Left renal cortex interstitium (tissue), 4 donors: ENCODE results near the gene PKP3. TPM values are rescaled to one million over a fixed set of nuclear protein-coding genes. Genes with fewer than 3 reads are reported as not detected.
"Not testable (repeated sequence)": the region's sequence is repeated elsewhere in the genome, so short reads cannot be mapped to it uniquely, and the experiment has no call there.

Experiments used
- DNase-seq, 4 donors: peaks; one replicate each; pipeline ENCODE4 v3.0.0-alpha.2; 2013; ENCODE audit warnings: low read depth in 4 of 4, low spot score in 2 of 4, missing footprints in 1 of 4
- polyA plus RNA-seq, 4 donors: library from polyadenylated mRNA; unstranded; fragments of 120-200 nt; gene quantifications; one replicate each; pipeline ENCODE4 v1.2.1, GENCODE V29; 2013; ENCODE audit not compliant: insufficient read length in 4 of 4

PKP3 gene
- polyA plus RNA-seq, 4 donors, result 4.0 to 8.4 (median 7.2) TPM

GRCh38 chr11:394858-395655 is 1.0 kb downstream of the PKP3 start:
- DNase-seq, result no peak

GRCh38 chr11:395866-396265 is 1.9 kb downstream of the PKP3 start:
- DNase-seq, result no peak

DNA sequence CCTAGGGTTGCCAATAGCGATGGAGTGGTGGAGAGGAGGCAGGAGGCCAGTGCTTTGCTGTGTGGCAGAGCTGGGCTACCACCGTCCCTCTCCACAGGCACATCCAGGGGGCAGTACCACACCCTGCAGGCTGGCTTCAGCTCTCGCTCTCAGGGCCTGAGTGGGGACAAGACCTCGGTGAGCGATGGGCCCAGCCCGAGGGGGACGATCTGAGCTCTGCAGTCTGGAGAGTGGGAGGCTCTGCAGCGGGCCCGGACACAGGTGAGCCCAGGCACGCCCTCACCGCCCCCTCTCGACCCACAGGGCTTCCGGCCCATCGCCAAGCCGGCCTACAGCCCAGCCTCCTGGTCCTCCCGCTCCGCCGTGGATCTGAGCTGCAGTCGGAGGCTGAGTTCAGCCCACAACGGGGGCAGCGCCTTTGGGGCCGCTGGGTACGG is 2.5 kb downstream of the PKP3 start:
- no peak for DNase-seq

- DNase-seq, result no peak
Measured at GRCh38 chr11:396948-397548, 3.0 kb downstream of the PKP3 start.

DNA sequence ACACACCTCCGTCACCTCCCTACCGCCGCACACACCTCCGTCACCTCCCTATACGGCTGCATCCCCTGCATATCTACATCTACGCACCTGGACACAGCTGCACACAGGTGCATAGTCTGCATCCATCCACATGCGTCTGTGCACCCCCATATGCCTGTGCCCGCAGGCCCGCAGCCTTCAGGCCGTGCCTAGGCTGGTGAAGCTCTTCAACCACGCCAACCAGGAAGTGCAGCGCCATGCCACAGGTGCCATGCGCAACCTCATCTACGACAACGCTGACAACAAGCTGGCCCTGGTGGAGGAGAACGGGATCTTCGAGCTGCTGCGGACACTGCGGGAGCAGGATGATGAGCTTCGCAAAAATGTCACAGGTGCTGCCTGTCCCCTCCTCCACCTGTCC is 4.8 kb downstream of the PKP3 start:
- DNase-seq, result no peak

GRCh38 chr11:399731-400211 is 5.8 kb downstream of the PKP3 start:
- no peak for DNase-seq

DNA sequence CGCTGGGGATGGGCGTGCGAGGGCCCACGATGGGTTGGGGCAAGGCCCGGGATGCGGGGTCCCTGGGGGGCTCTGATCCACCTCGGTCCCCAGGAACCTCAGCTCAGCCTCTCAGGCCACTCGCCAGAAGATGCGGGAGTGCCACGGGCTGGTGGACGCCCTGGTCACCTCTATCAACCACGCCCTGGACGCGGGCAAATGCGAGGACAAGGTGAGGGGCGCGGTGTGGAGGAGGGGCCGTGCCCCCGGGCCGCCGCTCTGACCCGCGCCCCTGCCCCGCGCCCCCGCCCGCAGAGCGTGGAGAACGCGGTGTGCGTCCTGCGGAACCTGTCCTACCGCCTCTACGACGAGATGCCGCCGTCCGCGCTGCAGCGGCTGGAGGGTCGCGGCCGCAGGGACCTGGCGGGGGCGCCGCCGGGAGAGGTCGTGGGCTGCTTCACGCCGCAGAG is 6.3 kb downstream of the PKP3 start:
- DNase-seq, result no peak

GRCh38 chr11:401196-401595 is 7.2 kb downstream of the PKP3 start:
- not testable (repeated sequence) for DNase-seq

GRCh38 chr11:403021-403760 is 9.2 kb downstream of the PKP3 start:
- DNase-seq, result no peak

DNA sequence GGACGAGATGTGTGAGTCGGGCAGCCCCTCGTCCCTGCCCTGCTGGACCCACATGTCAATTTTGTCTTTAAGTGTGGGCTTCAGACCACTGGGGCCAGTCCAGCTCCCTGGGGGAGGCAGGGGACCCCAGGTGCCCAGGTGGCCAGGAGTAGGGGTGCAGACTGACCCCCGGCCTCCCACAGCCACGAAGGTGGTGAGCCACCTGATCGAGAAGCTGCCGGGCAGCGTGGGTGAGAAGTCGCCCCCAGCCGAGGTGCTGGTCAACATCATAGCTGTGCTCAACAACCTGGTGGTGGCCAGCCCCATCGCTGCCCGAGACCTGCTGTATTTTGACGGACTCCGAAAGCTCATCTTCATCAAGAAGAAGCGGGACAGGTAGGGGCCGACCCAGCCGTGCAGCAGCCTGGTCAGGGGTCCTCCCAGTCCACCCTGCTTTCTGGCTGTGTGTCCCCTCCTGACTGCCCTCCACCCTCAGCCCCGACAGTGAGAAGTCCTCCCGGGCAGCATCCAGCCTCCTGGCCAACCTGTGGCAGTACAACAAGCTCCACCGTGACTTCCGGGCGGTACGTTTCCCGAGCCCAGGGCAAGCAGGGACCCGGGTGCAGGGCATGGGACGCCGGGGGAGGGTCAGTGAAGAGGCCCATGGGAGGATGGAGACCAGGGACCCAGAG is 9.9 kb downstream of the PKP3 start:
- DNase-seq, result no peak

GRCh38 chr11:404551-405264 is 10.7 kb downstream of the PKP3 start:
- no peak for DNase-seq

GRCh38 chr11:405323-405953 is 11.4 kb downstream of the PKP3 start:
- DNase-seq, result no peak

- DNase-seq, result no peak
Measured at GRCh38 chr11:405954-406795, 12.2 kb downstream of the PKP3 start.

GRCh38 chr11:406796-407650 is 13.0 kb downstream of the PKP3 start:
- DNase-seq, result no peak

- no peak for DNase-seq
Measured at GRCh38 chr11:407651-408123, 13.7 kb downstream of the PKP3 start.

- no peak for DNase-seq
Measured at GRCh38 chr11:408154-409007, 14.4 kb downstream of the PKP3 start.
